Measurements from ENCODE around the gene VSIG4. TPM values are rescaled to one million over a fixed set of nuclear protein-coding genes. Genes with fewer than 3 reads are reported as not detected.

The VSIG4 gene
- total RNA-seq, 1 donor from 2014 or later, result not detected

DNA sequence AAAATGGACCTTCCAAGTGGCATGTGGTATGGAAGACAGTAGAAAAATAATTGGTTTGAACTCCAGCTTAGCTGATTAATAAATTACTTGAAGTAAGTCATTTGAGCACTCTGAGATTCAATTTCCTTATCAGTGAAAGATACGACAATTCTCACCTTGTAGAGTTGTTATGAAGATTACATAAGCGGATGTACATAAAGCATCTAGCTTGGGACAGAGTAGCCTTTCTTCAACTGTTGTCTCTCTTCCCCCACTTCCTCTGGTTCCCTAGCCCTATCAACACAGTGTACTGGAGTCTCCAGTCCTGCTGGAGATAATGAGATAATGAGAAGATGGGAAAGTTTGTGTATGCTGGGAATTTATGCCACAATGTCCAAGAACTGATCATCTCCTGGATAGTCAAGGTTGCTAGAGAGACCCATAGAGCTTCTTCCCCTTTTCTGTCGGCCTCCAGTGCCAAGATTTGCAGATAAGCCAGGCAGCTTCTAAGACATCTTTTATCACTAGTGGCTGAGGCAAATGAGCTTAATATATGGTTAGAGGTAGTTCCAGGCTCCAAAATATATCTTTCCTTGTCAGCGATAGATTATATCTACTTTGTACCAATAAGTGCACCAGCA, 33.9 kb downstream of the VSIG4 start:
- no peak overlapping the region for H3K27ac Mint-ChIP-seq (ENCODE audit: unreplicated experiment)
- H3K9me3 Mint-ChIP-seq (ENCODE audit: unreplicated experiment), result peaks cover 18% of the 10 kb centered on the region
- DNase-seq (ENCODE audit: extremely low spot score, unreplicated experiment), result no peak
- no peaks in the 10 kb centered on the region for H3K4me1 Mint-ChIP-seq (ENCODE audit: unreplicated experiment)
- H3K36me3 Mint-ChIP-seq (ENCODE audit: unreplicated experiment), result no peaks in the 10 kb centered on the region
- TF ChIP-seq, protein P1, sequence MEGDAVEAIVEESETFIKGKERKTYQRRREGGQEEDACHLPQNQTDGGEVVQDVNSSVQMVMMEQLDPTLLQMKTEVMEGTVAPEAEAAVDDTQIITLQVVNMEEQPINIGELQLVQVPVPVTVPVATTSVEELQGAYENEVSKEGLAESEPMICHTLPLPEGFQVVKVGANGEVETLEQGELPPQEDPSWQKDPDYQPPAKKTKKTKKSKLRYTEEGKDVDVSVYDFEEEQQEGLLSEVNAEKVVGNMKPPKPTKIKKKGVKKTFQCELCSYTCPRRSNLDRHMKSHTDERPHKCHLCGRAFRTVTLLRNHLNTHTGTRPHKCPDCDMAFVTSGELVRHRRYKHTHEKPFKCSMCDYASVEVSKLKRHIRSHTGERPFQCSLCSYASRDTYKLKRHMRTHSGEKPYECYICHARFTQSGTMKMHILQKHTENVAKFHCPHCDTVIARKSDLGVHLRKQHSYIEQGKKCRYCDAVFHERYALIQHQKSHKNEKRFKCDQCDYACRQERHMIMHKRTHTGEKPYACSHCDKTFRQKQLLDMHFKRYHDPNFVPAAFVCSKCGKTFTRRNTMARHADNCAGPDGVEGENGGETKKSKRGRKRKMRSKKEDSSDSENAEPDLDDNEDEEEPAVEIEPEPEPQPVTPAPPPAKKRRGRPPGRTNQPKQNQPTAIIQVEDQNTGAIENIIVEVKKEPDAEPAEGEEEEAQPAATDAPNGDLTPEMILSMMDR (IDR thresholded peaks at IDR 0.05), result no peak
- no peak overlapping the region for H3K4me3 Mint-ChIP-seq (ENCODE audit: unreplicated experiment)
- no peaks in the 10 kb centered on the region for H3K27me3 Mint-ChIP-seq (ENCODE audit: unreplicated experiment)

DNA sequence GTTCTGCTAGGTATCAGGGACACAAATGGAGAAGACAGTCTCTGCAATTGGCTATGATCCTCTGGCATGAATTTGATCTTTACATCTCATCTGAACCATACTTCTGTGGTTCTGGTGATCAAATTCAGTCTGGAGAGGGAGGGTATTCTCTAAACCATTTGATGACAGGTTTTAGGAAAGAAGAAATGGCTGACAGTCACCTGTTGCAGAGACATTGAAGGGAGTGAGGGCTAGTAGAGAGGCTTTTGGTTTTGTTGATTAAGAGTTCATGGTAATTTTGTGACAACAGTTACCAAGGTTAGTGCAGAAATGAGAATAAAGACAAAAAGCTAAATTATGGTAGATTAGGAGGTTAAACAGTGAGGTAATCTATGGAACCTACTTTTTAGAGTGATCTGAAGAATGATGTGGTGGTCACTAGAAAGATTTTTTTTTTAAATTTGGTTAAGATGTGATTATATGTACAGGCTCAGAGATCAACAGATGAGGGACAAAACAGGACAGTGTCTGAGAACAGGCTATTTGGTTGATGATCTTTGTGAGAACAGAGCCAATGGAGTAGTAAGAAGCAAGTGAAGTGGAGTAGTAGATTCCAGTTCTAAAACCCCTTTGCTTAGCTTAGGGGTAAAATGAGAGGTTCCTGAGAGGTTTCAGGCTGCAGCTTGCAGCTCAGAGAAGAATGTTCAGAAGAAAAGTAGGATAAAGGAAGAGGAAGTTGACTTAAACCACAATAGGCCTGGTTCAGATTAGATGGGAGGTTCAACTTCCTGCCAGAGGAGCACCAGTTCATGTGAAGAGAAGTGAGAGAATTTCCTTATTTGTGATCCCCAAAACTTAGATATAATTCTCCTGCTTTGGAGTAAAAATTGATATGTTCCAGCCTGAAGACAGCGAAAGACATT, 34.7 kb downstream of the VSIG4 start:
- H3K36me3 Mint-ChIP-seq (ENCODE audit: unreplicated experiment), result no peaks in the 10 kb centered on the region
- no peaks in the 10 kb centered on the region for H3K4me1 Mint-ChIP-seq (ENCODE audit: unreplicated experiment)
- H3K9me3 Mint-ChIP-seq (ENCODE audit: unreplicated experiment), result peaks cover 12% of the 10 kb centered on the region
- no peak for DNase-seq (ENCODE audit: extremely low spot score, unreplicated experiment)
- H3K27ac Mint-ChIP-seq (ENCODE audit: unreplicated experiment), result no peak overlapping the region
- no peaks in the 10 kb centered on the region for H3K27me3 Mint-ChIP-seq (ENCODE audit: unreplicated experiment)
- TF ChIP-seq, protein P1 (IDR thresholded peaks at IDR 0.05), result no peak
- H3K4me3 Mint-ChIP-seq (ENCODE audit: unreplicated experiment), result no peak overlapping the region

DNA sequence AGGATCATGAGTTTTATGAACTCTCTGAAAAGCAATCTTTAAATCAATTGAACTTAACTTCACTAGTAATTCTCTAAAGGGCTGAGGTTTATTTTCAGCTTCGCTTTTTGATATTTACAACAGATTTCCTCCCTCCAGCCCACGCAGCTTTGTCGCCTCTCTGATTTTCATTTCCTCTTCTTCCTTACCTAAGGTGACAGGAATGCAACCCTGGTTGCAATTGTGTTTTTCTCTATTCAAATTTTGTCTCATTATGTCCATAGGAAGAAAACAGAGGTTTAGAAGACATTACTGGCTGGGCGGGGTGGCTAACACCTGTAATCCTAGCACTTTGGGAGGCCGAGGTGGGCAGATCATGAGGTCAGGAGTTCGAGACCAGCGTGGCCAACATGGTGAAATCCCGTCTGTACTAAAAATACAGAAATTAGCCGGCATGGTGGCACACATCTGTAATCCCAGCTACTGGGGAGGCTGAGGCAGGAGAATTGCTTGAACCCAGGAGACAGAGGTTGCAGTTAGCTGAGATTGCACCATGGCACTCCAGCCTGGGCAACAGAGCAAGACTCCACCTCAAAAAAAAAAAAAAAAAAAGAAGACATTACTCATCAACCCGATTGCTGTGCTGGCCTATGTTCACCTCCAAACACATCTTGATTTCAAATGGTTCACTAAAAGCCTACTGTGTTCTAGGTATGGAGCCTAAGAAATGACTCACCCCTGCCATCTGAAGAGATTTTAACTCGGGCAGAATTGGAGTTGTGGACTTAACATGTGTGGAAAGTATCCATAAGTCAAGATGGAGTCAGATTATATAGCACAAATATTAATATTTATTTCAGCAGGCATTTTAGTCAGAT, 36.8 kb downstream of the VSIG4 start:
- H3K4me1 Mint-ChIP-seq (ENCODE audit: unreplicated experiment), result no peaks in the 10 kb centered on the region
- H3K4me3 Mint-ChIP-seq (ENCODE audit: unreplicated experiment), result no peak overlapping the region
- TF ChIP-seq, protein P1 (IDR thresholded peaks at IDR 0.05), result no peak
- no peaks in the 10 kb centered on the region for H3K36me3 Mint-ChIP-seq (ENCODE audit: unreplicated experiment)
- no peak for DNase-seq (ENCODE audit: extremely low spot score, unreplicated experiment)
- H3K27me3 Mint-ChIP-seq (ENCODE audit: unreplicated experiment), result no peaks in the 10 kb centered on the region
- no peak overlapping the region for H3K27ac Mint-ChIP-seq (ENCODE audit: unreplicated experiment)
- peaks cover 12% of the 10 kb centered on the region for H3K9me3 Mint-ChIP-seq (ENCODE audit: unreplicated experiment)

DNA sequence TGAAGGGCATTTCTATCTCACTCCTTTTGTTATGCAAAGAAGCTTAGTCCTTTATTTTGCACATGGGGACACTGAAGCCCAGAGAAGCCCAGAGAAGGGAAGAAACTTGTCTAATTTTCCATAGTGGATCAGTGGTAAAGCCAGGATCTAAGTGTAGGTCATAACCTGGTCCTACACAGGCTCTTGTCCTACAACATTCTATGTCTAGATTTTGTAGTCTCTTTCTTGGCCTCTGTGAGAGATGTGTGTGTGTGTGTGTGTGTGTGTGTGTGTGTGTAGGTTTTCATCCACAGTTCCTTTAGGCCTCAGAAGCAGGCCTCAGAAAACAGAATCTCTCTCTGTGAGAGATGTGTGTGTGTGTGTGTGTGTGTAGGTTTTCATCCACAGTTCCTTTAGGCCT, 38.3 kb downstream of the VSIG4 start:
- no peak overlapping the region for H3K4me3 Mint-ChIP-seq (ENCODE audit: unreplicated experiment)
- TF ChIP-seq, protein P1 (IDR thresholded peaks at IDR 0.05), result no peak
- H3K9me3 Mint-ChIP-seq (ENCODE audit: unreplicated experiment), result peaks cover 12% of the 10 kb centered on the region
- DNase-seq (ENCODE audit: extremely low spot score, unreplicated experiment), result no peak
- no peaks in the 10 kb centered on the region for H3K36me3 Mint-ChIP-seq (ENCODE audit: unreplicated experiment)
- H3K4me1 Mint-ChIP-seq (ENCODE audit: unreplicated experiment), result no peaks in the 10 kb centered on the region
- no peaks in the 10 kb centered on the region for H3K27me3 Mint-ChIP-seq (ENCODE audit: unreplicated experiment)
- H3K27ac Mint-ChIP-seq (ENCODE audit: unreplicated experiment), result no peak overlapping the region
